NK-92 (cell line): ENCODE results near the gene UGGT2.

ENCODE experiments used
- DNase-seq: peaks from one replicate; lab custom pipeline; 2025; ENCODE audit not compliant: unreplicated experiment; lab: John Stamatoyannopoulos, UW

The UGGT2 gene, protein sequence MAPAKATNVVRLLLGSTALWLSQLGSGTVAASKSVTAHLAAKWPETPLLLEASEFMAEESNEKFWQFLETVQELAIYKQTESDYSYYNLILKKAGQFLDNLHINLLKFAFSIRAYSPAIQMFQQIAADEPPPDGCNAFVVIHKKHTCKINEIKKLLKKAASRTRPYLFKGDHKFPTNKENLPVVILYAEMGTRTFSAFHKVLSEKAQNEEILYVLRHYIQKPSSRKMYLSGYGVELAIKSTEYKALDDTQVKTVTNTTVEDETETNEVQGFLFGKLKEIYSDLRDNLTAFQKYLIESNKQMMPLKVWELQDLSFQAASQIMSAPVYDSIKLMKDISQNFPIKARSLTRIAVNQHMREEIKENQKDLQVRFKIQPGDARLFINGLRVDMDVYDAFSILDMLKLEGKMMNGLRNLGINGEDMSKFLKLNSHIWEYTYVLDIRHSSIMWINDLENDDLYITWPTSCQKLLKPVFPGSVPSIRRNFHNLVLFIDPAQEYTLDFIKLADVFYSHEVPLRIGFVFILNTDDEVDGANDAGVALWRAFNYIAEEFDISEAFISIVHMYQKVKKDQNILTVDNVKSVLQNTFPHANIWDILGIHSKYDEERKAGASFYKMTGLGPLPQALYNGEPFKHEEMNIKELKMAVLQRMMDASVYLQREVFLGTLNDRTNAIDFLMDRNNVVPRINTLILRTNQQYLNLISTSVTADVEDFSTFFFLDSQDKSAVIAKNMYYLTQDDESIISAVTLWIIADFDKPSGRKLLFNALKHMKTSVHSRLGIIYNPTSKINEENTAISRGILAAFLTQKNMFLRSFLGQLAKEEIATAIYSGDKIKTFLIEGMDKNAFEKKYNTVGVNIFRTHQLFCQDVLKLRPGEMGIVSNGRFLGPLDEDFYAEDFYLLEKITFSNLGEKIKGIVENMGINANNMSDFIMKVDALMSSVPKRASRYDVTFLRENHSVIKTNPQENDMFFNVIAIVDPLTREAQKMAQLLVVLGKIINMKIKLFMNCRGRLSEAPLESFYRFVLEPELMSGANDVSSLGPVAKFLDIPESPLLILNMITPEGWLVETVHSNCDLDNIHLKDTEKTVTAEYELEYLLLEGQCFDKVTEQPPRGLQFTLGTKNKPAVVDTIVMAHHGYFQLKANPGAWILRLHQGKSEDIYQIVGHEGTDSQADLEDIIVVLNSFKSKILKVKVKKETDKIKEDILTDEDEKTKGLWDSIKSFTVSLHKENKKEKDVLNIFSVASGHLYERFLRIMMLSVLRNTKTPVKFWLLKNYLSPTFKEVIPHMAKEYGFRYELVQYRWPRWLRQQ (N-terminal part only)

DNA sequence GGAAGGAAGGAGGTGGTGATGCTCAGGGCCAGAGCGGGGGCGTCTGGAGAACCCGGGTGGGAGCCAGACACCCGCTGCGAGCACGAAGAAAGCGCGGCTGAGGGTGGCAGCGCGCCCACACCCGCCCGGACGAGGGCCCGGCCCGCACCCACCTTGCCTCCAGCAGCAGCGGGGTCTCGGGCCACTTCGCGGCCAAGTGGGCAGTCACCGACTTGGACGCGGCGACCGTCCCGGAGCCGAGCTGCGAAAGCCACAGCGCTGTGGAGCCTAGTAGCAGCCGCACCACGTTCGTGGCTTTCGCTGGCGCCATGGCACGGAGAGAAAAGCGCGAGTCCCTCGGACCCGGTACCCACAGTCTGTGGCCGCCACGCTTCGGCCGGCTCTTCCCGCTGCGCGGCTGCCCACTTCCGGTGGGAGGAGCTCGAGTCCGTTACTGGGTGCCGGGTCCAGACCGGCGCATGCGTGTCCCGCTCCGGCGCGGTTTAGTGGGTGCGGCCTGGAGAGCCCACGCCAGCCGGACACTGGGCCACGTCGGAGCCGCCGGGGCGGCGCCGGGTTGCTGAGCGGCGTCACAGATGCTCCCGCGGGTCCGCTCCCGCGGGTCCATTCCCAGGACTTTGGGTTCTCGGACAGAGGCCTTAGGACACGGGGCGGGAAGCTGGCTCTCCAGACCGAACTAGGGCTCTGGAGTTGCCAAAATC lies at the start of gene UGGT2:
Gene UGGT2 (minus strand): TSS at position 399 of the 701 bp plus-strand sequence. CDS start 89 bp downstream, at position 310.
- no peak for DNase-seq

DNA sequence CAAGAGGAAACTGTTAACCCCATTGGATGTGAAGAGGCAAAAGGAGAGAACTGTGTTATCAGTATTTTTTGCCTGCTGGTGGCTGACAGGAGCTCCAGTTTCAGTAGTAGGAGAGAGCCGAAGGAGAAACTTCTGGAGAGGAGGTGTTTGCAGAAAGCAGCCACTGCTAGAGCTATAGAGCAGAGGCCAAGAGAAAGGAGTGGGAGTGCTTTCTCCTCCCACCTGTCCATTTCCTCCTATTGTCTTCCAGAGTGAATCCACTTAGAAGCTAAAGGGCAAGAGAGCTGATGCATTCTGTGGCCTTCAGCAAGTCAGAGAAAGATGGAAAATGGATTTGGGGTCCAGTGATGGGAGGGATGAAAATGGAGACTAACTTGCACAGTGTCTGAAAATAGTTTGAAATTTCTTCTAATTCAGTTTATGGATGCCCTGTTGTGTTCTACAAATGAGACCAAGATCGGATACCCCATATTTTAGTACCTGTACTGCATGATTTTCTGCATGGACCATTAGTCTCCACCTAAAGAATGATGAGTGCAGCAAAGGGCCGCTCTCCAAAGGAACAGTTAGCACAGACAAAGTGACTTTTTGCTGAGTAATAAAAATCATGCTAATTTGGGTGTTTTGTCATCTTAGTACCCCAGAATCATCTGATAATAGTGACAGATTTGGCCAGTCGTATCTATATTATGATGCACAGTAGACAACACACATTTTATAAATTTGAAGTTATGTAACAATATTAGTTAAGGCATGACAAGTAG lies 47.4 kb upstream of the UGGT2 start:
- DNase-seq: no peak

DNA sequence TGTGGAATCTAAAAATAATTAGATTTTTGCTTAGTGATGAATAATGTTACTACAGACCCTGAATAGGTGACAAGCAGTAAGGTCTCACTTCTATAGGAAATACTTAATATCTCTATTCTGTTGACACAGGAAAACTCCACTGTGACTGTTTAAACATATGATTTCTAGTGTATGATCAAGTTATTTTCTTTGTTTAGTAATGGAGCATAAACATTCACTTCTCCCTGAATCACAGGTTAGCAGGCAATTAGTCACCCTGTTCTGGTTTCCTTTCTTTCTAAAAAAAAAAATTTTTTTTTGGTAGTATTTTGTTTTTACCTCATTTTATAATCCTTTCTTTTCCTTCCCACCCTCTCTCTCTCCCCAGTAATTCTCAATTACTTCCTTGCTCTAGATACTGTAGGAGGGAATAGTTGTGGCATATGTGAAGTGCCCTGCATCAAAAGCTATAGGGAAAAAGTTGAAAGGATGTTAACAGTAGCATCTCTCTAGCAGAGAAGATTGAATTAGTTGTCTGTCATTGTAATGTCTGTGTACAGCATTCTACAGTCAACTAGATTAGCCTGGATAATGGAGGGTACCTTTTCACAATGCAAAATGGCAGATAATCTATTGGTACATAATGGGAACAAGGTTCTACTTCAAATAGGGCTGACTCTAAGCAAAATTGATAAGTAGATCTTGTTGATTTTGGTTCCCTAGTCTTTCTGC lies 40.2 kb upstream of the UGGT2 start:
- no peak for DNase-seq

DNA sequence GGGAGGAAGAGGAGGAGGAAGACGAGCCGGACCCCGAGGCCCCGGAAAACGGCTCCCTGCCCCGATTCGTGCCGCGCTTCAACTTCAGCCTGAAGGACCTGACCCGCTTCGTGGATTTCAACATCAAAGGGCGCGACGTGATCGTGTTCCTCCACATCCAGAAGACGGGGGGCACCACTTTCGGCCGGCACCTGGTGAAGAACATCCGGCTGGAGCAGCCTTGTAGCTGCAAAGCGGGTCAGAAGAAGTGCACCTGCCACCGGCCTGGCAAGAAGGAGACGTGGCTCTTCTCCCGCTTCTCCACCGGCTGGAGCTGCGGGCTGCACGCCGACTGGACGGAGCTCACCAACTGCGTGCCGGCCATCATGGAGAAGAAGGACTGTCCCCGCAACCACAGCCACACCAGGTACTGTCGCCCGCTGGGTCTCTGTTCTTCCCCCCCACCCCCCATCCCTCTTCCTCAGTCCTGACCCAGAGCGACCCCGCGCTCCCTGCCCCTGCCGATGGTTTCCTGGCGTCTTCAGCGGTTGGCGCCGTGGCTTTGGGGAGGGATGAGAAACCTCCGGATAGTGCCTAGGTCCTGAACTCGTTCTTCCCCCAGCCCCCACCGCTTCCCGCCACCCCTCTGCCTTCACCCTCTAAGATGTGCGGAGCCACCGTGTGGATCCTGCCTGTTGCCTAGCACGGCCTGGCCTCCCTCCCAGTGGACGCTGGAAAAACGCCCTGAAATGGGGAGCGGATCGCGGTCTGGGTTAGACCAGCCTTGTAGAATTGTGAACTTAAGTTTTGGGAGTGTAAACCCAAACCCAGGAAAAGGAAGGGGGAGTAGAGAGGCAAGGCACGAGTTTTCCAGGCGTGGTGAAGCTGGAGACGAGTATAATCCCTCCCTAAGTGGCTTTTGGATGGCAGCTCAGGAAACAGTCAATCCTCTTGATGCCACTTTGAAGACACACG lies 38.2 kb upstream of the UGGT2 start:
- no peak for DNase-seq

DNA sequence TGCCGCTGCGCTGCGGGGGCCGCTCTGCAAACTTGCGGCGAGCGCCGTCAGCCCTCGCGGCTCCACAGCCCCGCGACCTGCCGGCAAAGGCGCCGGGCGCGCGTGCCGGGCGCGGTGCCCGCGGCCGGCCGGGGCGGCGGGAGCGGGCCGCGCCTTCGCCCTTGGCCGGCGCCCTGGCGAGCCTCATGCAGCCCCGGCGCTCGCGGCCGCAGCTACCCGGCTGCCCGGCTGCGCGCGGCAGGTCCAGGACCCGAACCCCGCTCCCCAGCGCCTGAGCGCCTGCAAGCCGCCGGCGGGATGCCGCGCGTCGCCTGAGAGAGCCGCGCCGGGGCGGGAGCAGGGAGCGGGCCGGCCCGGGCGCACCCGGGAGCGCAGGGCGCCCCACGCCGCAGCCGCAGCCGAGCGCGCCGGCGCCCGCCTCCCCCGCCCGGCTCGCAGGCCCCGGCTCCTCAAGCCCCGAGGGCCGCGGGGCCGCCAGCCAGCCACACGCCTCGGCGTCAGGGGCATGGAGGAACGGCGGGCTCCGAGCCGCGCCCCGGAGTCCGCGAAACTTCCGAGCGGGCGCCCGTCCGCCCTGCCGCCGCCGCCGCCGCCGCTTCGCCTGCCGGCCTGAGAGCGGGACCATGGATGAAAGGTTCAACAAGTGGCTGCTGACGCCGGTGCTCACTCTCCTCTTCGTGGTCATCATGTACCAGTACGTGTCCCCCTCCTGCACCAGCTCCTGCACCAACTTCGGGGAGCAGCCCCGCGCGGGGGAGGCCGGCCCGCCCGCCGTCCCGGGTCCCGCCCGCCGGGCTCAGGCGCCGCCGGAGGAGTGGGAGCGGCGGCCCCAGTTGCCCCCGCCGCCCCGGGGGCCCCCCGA lies 37.3 kb upstream of the UGGT2 start:
- DNase-seq: no peak

DNA sequence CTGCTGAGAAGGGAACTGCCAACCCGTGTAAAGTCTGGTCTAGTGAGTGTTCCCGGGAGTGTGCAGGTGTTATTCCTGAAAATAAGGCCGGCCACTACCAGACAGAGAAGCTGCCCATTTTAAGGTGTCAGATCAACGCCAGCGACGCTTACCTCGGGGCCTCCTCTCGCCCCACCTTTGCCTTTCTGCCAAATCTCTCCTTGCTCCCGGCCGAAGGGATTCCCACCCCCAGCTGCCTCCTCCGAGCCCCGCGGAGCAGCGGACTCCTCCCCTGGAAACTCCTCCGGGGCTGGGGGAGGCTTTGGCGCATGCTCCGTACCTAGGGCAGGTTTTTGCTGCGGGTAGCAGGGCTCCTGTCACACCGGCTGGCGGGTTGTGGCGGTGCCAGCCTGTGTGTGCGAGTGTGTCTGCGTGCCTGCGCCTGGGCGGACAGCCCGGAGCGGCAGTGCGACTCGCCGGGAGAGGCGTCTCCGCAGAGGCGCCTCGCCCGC lies 36.6 kb upstream of the UGGT2 start, which contains the start of gene HS6ST3:
Gene HS6ST3 (plus strand): TSS at position 359 of the 491 bp plus-strand sequence.
- no peak for DNase-seq

DNA sequence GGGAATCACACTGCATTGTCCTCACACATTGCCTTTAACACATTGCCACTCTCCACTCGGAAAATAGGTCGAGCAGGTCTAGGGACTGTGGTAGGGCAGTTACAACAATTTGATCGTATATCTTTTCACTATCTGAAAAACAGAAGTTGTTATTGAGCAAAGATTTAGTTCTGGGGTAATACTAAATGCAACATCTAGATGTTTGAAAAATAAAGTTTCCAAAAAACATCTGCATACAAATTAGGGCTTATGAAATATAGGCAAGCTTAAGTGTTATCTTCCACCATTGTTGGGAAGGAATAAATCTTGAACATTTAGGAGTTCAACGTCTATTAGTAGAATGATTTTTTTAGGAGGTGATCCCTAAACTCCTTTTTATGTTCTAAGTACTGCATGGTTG lies 35.9 kb upstream of the UGGT2 start:
- DNase-seq: no peak

DNA sequence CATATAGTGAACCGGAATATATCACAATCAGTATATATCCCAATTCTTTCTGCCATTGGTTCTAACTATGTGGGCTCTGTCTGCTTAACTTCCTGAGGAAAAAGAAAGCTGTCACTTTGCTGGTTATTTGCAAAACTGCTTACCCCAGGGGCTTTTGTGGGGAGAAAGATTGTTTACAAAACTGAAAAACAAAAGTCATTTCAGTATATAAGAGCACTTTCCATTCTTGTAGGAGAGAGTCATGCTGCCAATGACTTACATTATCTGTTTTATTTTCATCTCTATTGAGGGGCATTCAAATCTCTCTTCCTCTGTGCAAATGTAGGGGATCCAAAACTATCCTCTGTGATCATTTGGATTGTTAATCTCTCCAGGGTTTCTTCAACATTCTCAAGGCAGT lies 33.5 kb upstream of the UGGT2 start:
- no peak for DNase-seq

DNA sequence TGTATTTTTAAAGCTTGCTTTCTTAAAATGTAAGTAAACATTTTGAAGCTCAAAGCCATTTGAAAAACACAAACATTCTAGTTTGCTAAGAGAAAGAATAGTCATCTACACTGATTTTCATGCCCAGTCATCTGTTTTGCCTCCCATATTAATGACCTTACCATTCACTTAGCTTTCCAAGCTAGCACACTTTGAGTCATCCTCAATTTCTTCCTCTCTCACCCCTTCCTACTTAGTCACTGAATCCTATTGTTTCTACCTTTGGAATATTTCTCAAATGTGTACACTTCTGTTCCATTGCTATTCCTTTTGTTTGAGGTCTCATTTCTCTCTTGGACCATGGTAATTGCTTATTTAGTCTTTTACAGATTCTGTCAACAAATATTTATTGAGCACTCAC lies 29.4 kb upstream of the UGGT2 start:
- DNase-seq: no peak

DNA sequence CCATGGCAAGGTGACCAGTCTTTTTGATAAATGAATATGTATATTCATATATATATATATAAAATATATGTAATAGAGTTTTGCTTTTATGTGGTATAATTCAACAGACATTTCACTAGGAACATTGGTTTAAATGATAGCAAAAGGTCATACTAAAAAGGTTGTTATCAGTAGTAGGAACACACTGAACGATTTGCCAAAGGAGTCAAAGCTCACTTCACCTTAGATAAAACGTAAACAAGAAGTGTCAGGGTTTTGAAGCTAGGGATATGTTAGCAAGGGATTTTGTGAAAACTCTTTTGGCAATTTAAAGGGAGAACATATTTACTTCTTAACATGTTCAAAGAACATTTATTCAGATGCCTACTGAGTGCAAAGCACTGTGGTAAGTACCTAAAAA lies 28.7 kb upstream of the UGGT2 start:
- no peak for DNase-seq

DNA sequence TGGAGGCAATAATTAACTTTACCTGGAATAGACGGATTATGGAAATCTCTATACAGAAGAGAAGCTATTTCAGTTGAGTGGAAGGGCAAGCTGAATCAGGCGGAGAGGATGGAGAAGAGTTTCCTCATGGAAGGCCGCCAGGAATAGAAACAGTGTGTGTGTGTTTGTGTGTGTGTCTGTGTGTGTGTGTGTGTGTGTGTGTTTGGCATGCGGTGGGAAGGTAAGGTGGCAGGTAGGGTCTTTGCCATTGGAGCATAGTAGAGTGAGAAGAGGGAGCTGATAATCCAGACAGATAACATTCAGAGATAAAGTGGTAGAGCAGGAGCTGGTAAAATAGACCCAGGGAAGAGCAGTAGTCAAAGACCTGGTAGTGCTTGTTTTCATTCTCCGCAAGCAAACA lies 27.5 kb upstream of the UGGT2 start:
- no peak for DNase-seq

DNA sequence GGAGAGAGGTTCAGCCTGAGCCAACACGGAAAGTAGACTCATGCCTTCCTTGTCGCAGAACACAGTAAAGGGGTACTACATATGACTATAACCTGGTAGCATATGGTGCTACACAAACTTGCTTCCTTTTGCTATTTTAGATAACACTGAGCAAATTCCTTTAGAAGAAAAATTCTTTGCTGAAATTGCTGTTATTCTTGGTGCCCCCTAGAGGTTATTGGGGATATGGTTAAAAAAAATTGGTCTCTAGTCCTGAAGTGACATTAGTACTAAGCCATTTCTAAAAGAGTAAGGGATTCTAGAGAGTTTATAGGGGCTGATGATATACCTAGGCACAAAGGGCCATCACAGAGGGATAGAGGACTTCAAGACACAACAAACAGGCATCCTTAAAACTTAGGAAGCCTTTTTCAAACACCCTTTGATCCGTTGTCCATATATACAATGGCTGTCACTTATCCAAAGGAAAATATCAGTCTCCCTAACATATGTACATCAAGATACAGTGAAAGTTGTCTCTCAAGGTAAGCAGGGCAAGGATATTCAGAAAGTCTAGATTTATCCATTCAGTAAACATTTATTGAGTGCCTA lies 22.8 kb upstream of the UGGT2 start:
- DNase-seq: no peak

DNA sequence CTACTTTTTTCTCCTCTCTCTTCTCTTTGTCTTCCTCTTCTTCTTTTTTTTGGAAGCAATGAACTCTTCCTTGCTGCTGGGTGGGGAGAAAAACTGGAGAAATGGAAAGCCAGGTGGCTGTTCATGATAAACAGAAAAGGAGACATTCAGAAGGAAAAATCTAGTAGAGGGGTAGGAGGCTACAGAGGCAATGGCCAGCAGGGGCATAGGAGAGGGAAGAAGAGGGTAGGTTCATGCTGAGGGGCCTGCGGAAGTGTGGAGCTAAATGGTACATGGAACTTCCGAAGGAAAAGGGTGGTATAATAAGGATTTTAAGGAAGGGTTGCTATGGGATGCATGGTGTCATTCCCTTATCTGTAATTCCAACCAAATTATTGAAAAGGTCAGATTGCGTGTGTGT lies 19.2 kb upstream of the UGGT2 start:
- DNase-seq: no peak

DNA sequence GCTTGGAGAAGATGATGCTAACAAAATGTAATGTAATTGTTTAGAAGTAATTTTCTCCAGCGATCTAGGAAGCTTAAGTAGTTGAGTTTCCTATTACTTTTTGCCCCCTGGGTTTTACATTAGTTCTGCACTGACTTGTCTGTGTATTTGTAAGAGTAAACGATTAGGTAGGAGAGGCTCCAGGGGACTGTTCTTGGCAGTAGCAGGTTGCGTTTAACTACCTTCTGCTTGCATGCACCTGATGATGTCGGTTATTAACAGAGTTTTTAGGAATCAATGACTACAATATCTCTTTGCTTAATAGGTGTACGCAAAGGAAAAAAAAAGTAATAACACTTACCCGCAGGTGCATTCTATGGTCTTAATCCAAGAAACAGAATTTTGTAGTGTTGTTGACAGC lies 18.3 kb upstream of the UGGT2 start:
- DNase-seq: no peak

DNA sequence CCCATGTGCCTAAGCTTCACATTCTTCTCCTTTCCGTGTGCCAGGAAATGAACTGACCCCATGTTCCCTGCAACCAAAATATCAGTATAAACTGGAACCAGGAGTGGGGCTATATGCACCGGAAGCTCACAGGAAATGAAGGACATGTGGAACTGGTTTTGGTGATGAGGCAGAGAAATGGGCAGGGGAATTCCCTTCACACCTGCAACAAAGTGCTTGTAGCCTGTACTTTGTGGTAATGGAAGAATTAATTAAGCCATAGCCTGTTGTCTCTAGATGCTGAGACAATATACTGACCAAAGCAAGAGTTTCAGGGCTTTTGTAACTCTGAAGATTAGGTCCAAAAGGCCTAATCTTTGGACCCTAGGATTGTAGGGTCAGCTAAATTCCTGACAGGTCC lies 15.5 kb upstream of the UGGT2 start:
- DNase-seq: no peak

DNA sequence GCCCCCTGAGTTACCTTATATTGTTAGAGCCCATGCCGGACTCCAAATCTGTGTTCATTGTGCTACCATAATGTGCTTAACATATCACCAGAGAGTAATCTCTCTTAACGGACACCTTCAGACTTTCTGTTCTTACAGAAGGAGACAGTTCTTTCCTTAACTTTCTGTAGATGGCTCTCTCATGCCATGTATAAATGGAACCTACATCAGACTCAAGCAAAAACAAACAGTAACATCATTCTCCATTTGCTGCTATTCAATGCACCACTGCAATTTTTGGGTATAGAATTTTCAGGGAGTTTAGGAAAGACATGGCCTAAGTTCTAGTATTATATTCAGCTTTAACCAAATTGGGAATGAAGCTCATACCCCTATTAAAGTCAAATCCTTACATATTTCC lies 12.6 kb upstream of the UGGT2 start:
- DNase-seq: no peak

DNA sequence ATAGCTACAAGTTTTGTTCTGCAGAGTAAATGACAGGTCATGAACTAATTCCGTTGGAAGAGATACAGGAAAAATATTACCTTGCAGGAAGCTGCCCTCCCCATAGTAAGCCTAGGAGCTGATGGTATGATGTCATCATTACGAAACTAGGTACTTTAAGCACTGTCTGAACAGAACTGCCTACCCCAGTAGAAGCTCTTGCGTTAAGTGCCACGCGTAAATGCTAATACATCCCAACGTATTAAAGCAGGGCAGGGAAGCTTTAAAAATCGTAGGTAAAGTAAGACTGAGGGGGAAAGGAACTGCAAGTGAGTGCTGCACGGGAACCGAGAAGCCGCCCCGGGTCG lies 572 bp downstream of the UGGT2 start:
- no peak for DNase-seq
